Thoracic aorta (tissue), 2 donors: ENCODE results near the gene ABCA6. TPM values are rescaled to one million over a fixed set of nuclear protein-coding genes. Genes with fewer than 3 reads are reported as not detected.

Experiments
- ATAC-seq: fragments of 150-250 bp; one replicate; pipeline ENCODE4 v1.8.0; 2017; ENCODE audit warnings: low read depth; ENCODE audit not compliant: insufficient number of reproducible peaks, low FRiP score
- DNase-seq: peaks from one replicate; pipeline ENCODE4 v3.0.0-alpha.2; 2020; ENCODE audit warnings: low spot score
- H3K27ac ChIP-seq, 2 donors: fragments of 200-600 bp; sonication (generic); 1 replicate in 1 of 2; 2 replicates in 1 of 2; pipeline ENCODE4 v1.5.1; 2016; ENCODE audit warnings: mild to moderate bottlenecking in 2 of 2, moderate library complexity in 2 of 2
- H3K27me3 ChIP-seq: fragments of 200-600 bp; sonication (generic); replicated peaks from 2 replicates; pipeline ENCODE4 v1.6.0; 2016; ENCODE audit warnings: mild to moderate bottlenecking; ENCODE audit not compliant: insufficient read depth
- H3K36me3 ChIP-seq: fragments of 200-600 bp; sonication (generic); one replicate; pipeline ENCODE4 v1.5.1; 2016
- H3K4me1 ChIP-seq, 2 donors: fragments of 200-600 bp; sonication (generic); 1 replicate in 1 of 2; 2 replicates in 1 of 2; pipeline versions ENCODE4 v1.5.1 to v1.6.0; 2016; ENCODE audit warnings: low read depth in 2 of 2, mild to moderate bottlenecking in 1 of 2; ENCODE audit not compliant: control insufficient read depth in 1 of 2
- H3K4me3 ChIP-seq: fragments of 200-600 bp; sonication (generic); 2 replicates; pipeline ENCODE4 v1.5.1; 2016; ENCODE audit warnings: mild to moderate bottlenecking
- H3K9me3 ChIP-seq: fragments of 200-600 bp; sonication (generic); 2 replicates; pipeline ENCODE4 v1.5.1; 2016
- CTCF ChIP-seq: fragments of 200-600 bp; sonication (generic); IDR thresholded peaks from one replicate; pipeline ENCODE4 v1.5.1; 2019; ENCODE audit warnings: antibody characterized with exemption
- total RNA-seq, 2 donors: library from RNA; depleted of rRNA; stranded (reverse); fragments of >200 nt; gene quantifications; one replicate each; pipeline versions ENCODE4 v1.1.0 to v1.2.3, GENCODE V29; 2016

The ABCA6 gene
- total RNA-seq, 2 donors from 2014 or later, result 38.5 to 43.3 TPM

GRCh38 chr17:69064476-69064875 is 77.2 kb downstream of the ABCA6 start:
- no peak overlapping the region for H3K27ac ChIP-seq
- H3K4me1 ChIP-seq, result peaks cover 0 to 6% of the 10 kb centered on the region in 2 donors
- H3K9me3 ChIP-seq, result no peaks in the 10 kb centered on the region
- ATAC-seq (no peak), DNase-seq (no peak)
- no peaks in the 10 kb centered on the region for H3K27me3 ChIP-seq
- TF ChIP-seq CTCF, result no peak
- no peaks in the 10 kb centered on the region for H3K36me3 ChIP-seq
- H3K4me3 ChIP-seq, result no peak overlapping the region

- DNase-seq, result no peak
- Histone ChIP-seq H3K36me3 (no peaks in the 10 kb centered on the region), H3K27me3 (no peaks in the 10 kb centered on the region), H3K4me1 (peaks cover 0 to 6% of the 10 kb centered on the region in 2 donors), H3K27ac (no peak overlapping the region), H3K4me3 (no peak overlapping the region), H3K9me3 (no peaks in the 10 kb centered on the region)
- no peak for ATAC-seq
- no peak for TF ChIP-seq CTCF
These were observed 77.7 kb downstream of the ABCA6 start for GRCh38 chr17:69064001-69064400.

GRCh38 chr17:69062860-69063581 is 78.7 kb downstream of the ABCA6 start:
- H3K9me3 ChIP-seq, result no peaks in the 10 kb centered on the region
- DNase-seq (no peak), ATAC-seq (no peak)
- no peaks in the 10 kb centered on the region for H3K36me3 ChIP-seq
- peaks cover 0 to 6% of the 10 kb centered on the region in 2 donors for H3K4me1 ChIP-seq
- no peak for TF ChIP-seq CTCF
- no peak overlapping the region for H3K27ac ChIP-seq
- no peaks in the 10 kb centered on the region for H3K27me3 ChIP-seq
- H3K4me3 ChIP-seq, result no peak overlapping the region

GRCh38 chr17:69061721-69062556 is 79.8 kb downstream of the ABCA6 start:
- no peak for TF ChIP-seq CTCF
- Histone ChIP-seq H3K4me3 (no peak overlapping the region), H3K4me1 (peaks cover 0 to 6% of the 10 kb centered on the region in 2 donors), H3K27me3 (no peaks in the 10 kb centered on the region), H3K36me3 (no peaks in the 10 kb centered on the region), H3K9me3 (no peaks in the 10 kb centered on the region), H3K27ac (no peak overlapping the region)
- no peak for ATAC-seq
- DNase-seq, result no peak

- DNase-seq (no peak), ATAC-seq (no peak)
- no peaks in the 10 kb centered on the region for H3K36me3 ChIP-seq
- no peak within 1 kb of the TSS for H3K4me3 ChIP-seq
- H3K27me3 ChIP-seq, result no peaks in the 10 kb centered on the region
- H3K27ac ChIP-seq, result no peak within 1 kb of the TSS
- peaks cover 0 to 6% of the 10 kb centered on the region in 2 donors for H3K4me1 ChIP-seq
- TF ChIP-seq CTCF, result no peak
- peaks cover 3% of the 10 kb centered on the region for H3K9me3 ChIP-seq
These were observed 80.9 kb downstream of the ABCA6 start, which contains the start of gene ABCA9 for GRCh38 chr17:69060822-69061221. Gene ABCA9, minus strand, starts transcription at chr17:69060927. Its CDS starts 9,801 bp downstream, at chr17:69051126.
